MCF 10A (cell line): ENCODE results near the gene RPS6KA2. TPM values are rescaled to one million over a fixed set of nuclear protein-coding genes. Genes with fewer than 3 reads are reported as not detected.
"Not testable (repeated sequence)": the region's sequence is repeated elsewhere in the genome, so short reads cannot be mapped to it uniquely, and the experiment has no call there.

ENCODE experiments used
- BruUV-seq: library from RNA; stranded (reverse); fragments of 400-500 nt; replicated peaks from 2 replicates; lab custom pipeline; 2021; lab: Mats Ljungman, UMichigan
- CTCF ChIA-PET: fragments of 300-600 bp; sonication (Branson Sonifier 250); formaldehyde crosslinking; extraction: SDS; loops from one replicate; lab custom pipeline; 2021; ENCODE audit warnings: antibody characterized with exemption, inconsistent platforms; lab: Yijun Ruan, JAX
- POLR2A ChIA-PET: fragments of 300-600, 350-650 bp; sonication (Branson Sonifier 250); formaldehyde crosslinking; extraction: SDS; loops from one replicate; lab custom pipeline; 2020; ENCODE audit warnings: antibody characterized with exemption, inconsistent platforms; lab: Yijun Ruan, JAX
- DNase-seq: peaks from one replicate; pipeline ENCODE4 v3.0.0-alpha.2; 2018; ENCODE audit not compliant: unreplicated experiment
- H3K27ac Mint-ChIP-seq: one replicate; pipeline ENCODE4 v1.8.0; 2022; ENCODE audit warnings: mild to moderate bottlenecking, low read depth, mixed read lengths; ENCODE audit not compliant: unreplicated experiment
- H3K27me3 Mint-ChIP-seq: one replicate; pipeline ENCODE4 v1.8.0; 2022; ENCODE audit warnings: mixed read lengths; ENCODE audit not compliant: insufficient read depth, unreplicated experiment
- H3K36me3 Mint-ChIP-seq: one replicate; pipeline ENCODE4 v1.8.0; 2022; ENCODE audit warnings: mild to moderate bottlenecking, moderate library complexity, mixed read lengths; ENCODE audit not compliant: insufficient read depth, unreplicated experiment
- H3K4me1 Mint-ChIP-seq: one replicate; pipeline ENCODE4 v1.8.0; 2022; ENCODE audit warnings: mixed read lengths; ENCODE audit not compliant: insufficient read depth, unreplicated experiment
- H3K4me3 Mint-ChIP-seq: one replicate; pipeline ENCODE4 v1.8.0; 2022; ENCODE audit warnings: mild to moderate bottlenecking, moderate library complexity, mixed read lengths; ENCODE audit not compliant: unreplicated experiment
- H3K9me3 Mint-ChIP-seq: one replicate; pipeline ENCODE4 v1.8.0; 2022; ENCODE audit warnings: mixed read lengths; ENCODE audit not compliant: unreplicated experiment
- intact Hi-C: fragments of 100-400 bp; cut with micrococcal nuclease; formaldehyde crosslinking; loops from 2 replicates; pipeline ENCODE4 v1.14.1; 2022
- total RNA-seq: library from RNA; stranded (reverse); gene quantifications from 2 replicates; pipeline ENCODE4 v1.2.3, GENCODE V29; 2022
- TF ChIP-seq, protein P1 (sequence below): fragments of 200-600 bp; IDR thresholded peaks from one replicate; pipeline ENCODE4 v1.8.0; 2022; ENCODE audit warnings: antibody characterized with exemption, mild to moderate bottlenecking; ENCODE audit not compliant: unreplicated experiment

The RPS6KA2 gene
- total RNA-seq, 1 experiment from 2014 or later: 126 TPM

DNA sequence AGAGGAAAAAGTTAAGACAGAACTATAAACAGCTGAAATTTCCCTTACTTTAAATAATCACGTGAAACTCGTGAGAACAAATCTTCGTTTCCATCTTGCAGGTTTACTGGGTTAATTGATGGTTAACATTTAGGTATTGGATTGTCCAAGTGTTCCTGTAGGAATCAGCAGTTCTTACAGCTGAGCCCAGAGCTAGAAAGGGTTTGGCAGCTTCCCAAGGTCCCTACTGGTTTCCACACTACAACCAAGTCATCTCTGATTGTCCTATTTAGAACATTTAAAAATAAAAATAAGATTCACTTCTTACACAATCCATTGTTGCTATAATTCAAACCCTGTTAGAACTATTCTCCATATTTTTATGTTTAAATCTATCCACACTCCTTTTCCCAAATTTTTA lies 260.1 kb downstream of the RPS6KA2 start:
- intact Hi-C loops: no loop called here
- Mint-ChIP-seq H3K36me3 (peaks cover 51% of the 10 kb centered on the region), H3K27ac (no peak overlapping the region), H3K4me1 (no peaks in the 10 kb centered on the region), H3K27me3 (no peaks in the 10 kb centered on the region), H3K9me3 (no peaks in the 10 kb centered on the region), H3K4me3 (no peak overlapping the region)
- ChIA-PET POLR2A (interaction anchor here (0.7 to 3.2 kb wide), 3 partner anchors 11 to 1369 kb away, joined by 3 to 11 read pairs (median 6); no protein-coding TSS in a partner anchor), CTCF (no interaction called here)
- no peak for DNase-seq
- no TSS peak for BruUV-seq
- TF ChIP-seq, protein P1, sequence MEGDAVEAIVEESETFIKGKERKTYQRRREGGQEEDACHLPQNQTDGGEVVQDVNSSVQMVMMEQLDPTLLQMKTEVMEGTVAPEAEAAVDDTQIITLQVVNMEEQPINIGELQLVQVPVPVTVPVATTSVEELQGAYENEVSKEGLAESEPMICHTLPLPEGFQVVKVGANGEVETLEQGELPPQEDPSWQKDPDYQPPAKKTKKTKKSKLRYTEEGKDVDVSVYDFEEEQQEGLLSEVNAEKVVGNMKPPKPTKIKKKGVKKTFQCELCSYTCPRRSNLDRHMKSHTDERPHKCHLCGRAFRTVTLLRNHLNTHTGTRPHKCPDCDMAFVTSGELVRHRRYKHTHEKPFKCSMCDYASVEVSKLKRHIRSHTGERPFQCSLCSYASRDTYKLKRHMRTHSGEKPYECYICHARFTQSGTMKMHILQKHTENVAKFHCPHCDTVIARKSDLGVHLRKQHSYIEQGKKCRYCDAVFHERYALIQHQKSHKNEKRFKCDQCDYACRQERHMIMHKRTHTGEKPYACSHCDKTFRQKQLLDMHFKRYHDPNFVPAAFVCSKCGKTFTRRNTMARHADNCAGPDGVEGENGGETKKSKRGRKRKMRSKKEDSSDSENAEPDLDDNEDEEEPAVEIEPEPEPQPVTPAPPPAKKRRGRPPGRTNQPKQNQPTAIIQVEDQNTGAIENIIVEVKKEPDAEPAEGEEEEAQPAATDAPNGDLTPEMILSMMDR: no peak

DNA sequence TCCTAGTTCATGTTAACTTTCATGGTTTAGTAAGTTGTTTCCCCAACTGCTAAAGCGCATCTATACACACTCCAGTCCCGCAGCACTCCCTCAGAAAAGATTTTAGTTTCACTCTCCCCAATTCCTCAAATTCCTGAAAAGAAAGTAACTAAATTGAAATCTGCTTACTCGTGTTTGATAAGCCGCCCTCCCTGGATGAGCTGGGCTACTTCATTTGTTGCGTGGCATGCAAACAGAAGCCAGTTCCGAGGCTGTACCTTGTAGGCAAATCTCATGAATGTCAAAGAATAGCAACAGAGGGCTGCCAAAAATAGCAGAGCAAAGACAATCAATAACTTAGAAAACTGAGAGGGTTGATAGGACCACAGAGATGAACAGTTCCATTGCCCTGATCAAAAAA lies 261.2 kb downstream of the RPS6KA2 start:
- Mint-ChIP-seq H3K27ac (no peak overlapping the region), H3K9me3 (no peaks in the 10 kb centered on the region), H3K4me3 (no peak overlapping the region), H3K36me3 (peaks cover 51% of the 10 kb centered on the region), H3K4me1 (peaks cover 4% of the 10 kb centered on the region), H3K27me3 (no peaks in the 10 kb centered on the region)
- CTCF ChIA-PET: interaction anchor here (0.5 to 0.6 kb wide), 2 partner anchors 167 to 392 kb away, joined by 3 to 4 read pairs; no protein-coding TSS in a partner anchor
- TF ChIP-seq, protein P1: no peak
- intact Hi-C loops: no loop called here
- no peak for DNase-seq
- no TSS peak for BruUV-seq
- POLR2A ChIA-PET: interaction anchor here (1.3 to 3.2 kb wide), 2 partner anchors 12 to 16 kb away, joined by 6 to 11 read pairs; no protein-coding TSS in a partner anchor

DNA sequence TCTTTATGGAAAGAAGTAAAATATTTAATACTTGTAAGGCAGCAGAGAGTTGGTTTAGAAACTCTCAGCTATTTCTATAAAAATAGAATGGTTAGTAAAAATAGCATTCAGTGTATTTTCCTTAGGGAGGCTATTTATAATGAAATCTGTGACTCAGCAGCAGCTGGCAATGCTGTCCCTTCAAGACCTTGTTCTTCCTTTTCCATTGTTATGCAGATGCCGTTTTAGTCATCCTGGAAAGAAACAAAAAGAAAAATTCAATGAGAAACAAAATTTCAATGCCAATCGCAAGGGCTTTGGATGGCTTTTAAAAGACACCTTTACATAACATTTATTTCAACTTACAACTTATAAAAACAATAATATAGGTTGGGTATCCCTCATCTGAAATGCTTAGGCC lies 261.8 kb downstream of the RPS6KA2 start:
- no TSS peak for BruUV-seq
- no peak for DNase-seq

DNA sequence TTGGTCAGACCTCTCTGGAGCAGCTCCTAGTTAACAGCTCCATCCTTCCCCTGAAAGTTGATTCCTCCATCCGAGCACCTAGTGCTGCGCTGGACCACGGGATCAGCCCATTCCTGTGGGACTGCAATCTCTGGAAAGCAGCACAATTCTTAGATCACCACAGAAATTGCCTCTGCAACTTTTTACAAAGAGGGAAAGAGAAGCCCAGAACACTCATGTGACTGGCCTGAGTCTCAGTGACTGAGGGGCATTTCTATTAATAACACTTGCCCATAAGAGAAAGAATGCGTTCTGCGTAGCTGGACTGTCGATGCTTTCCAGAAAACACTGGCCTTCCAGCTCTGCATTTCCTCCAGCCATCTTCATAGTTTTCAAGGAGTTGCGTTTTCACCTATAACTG lies 262.6 kb downstream of the RPS6KA2 start:
- intact Hi-C loops: no loop called here
- Mint-ChIP-seq H3K4me3 (no peak overlapping the region), H3K36me3 (peaks cover 40% of the 10 kb centered on the region), H3K9me3 (no peaks in the 10 kb centered on the region), H3K27me3 (no peaks in the 10 kb centered on the region), H3K4me1 (peaks cover 14% of the 10 kb centered on the region), H3K27ac (no peak overlapping the region)
- BruUV-seq: no TSS peak
- ChIA-PET POLR2A (interaction anchor here (0.7 to 3.2 kb wide), 4 partner anchors 13 to 650 kb away, joined by 3 to 11 read pairs (median 4); no protein-coding TSS in a partner anchor), CTCF (interaction anchor here (2.0 kb wide), 1 partner anchor 17 kb away, joined by 10 read pairs; no protein-coding TSS in a partner anchor)
- TF ChIP-seq, protein P1: no peak
- DNase-seq: no peak

More for the DNA sequence above, 261.8 kb downstream of the RPS6KA2 start:
- peaks cover 10% of the 10 kb centered on the region for H3K4me1 Mint-ChIP-seq
- intact Hi-C loops: no loop called here
- no peaks in the 10 kb centered on the region for H3K27me3 Mint-ChIP-seq
- H3K9me3 Mint-ChIP-seq: no peaks in the 10 kb centered on the region
- no peak overlapping the region for H3K27ac Mint-ChIP-seq
- TF ChIP-seq, protein P1: no peak
- no peak overlapping the region for H3K4me3 Mint-ChIP-seq
- CTCF ChIA-PET: interaction anchor here (0.6 to 2.0 kb wide), 2 partner anchors 16 to 82 kb away, joined by 3 to 10 read pairs; no protein-coding TSS in a partner anchor
- POLR2A ChIA-PET: interaction anchor here (0.7 to 3.2 kb wide), 2 partner anchors 16 to 649 kb away, joined by 3 to 11 read pairs; no protein-coding TSS in a partner anchor
- H3K36me3 Mint-ChIP-seq: peaks cover 47% of the 10 kb centered on the region

DNA sequence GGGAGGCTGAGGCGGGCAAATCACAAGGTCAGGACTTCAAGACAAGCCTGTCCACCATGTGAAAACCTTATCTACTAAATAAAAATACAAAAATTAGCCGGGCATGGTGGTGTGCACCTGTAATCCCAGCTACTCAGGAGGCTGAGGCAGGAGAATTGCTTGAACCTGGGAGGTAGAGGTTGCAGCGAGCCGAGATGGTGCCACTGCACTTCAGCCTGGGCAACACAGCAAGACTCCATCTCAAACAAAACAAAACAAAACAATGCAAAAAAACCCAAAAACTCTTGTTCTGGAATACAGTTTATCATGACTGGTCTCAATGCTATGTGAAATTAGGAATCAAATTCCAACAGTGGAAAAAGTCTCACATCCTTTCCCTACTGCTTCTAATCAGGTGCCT lies 264.6 kb downstream of the RPS6KA2 start:
- H3K4me3 Mint-ChIP-seq, intact Hi-C loops, DNase-seq, BruUV-seq, H3K9me3 Mint-ChIP-seq, H3K27me3 Mint-ChIP-seq, H3K27ac Mint-ChIP-seq: not testable (repeated sequence)
- peaks cover 30% of the 10 kb centered on the region for H3K36me3 Mint-ChIP-seq
- ChIA-PET POLR2A (interaction anchor here (0.6 to 1.1 kb wide), 3 partner anchors 19 to 555 kb away, joined by 3 to 4 read pairs (median 3); no protein-coding TSS in a partner anchor), CTCF (interaction anchor here (3.2 kb wide), 1 partner anchor 16 kb away, joined by 14 read pairs; no protein-coding TSS in a partner anchor)
- H3K4me1 Mint-ChIP-seq: peaks cover 14% of the 10 kb centered on the region
